GM21529 (cell line): ENCODE data around the gene RAMP3.

Source experiments
- ATAC-seq: cut with Tn5 transposase; IDR thresholded peaks from one replicate; pipeline ENCODE4 v1.9.1; 2021; ENCODE audit not compliant: unreplicated experiment

The RAMP3 gene

DNA sequence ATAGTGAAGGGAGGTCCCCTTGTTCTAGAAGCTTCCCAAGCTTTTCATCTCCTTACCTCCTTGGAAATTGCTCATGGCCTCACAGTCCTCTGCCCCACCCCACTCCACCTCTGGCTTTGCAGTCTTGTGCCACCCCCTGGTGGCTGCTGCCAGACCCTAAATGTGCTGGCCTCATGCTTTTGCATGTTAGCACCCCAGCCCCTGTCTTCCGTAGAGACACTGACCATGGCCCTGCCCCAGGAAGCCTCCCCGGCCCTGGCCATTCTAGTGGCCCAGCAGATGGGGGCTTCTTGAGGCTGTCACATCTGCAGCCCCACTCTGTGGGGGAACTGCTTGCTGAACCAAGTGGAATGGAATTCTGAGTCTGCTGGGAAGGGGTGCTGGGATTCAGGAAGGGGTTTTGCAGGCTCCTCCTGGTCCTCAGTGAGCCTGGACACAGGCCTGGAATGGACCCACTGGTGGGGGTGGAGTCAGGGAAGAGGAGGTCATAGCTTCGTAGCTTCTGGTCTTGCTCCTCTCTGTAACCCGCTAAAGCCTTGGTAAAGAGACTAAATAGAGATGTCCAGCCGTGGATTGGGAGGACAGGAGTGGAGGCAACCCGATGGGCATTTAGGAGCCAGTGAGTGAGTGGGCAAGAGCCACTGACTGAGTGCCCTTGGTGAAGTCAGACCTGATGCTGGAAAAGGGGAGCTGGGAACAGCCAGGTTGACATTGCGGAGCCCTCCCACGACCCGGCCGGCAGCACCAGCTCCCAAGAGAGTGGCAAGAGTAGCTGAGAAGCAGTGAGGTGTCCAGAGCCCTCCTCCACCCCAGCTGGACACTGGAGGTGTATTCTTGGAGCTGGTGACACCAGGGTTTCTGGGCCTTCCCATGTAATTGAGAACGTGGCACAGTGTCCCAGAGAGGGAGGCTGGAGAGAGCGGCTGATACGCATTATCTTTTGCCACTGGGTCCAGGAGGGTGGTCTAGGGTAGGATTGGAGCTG lies 20.9 kb downstream of the RAMP3 start:
- ATAC-seq, result no peak

DNA sequence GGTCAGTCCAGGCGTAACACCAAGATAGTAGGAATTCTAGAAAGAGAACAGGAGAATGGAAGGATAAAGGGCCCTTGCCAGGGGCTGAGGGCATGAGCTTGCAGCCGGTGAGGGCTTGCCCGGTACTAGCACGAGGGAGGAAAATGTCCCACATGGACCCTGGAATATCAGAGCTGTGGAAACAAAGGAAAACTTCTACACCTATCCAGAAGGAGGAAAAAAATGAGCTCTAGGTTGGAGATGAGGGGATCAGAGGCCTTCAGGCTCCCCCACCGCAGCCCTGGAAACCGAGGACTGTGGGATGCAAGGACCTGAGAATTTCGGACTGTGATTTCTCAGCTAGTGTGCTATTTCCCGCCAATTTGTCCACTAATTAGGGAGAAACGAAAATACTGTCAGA lies 22.1 kb downstream of the RAMP3 start:
- no peak for ATAC-seq

GRCh38 chr7:45180084-45180986 lies 22.7 kb downstream of the RAMP3 start:
- no peak for ATAC-seq

- no peak for ATAC-seq
These were observed 23.8 kb downstream of the RAMP3 start for GRCh38 chr7:45181286-45181960.

GRCh38 chr7:45181991-45182855 lies 24.6 kb downstream of the RAMP3 start:
- no peak for ATAC-seq

- no peak for ATAC-seq
These were observed 25.5 kb downstream of the RAMP3 start for GRCh38 chr7:45182856-45183710.

- no peak for ATAC-seq
These were observed 26.2 kb downstream of the RAMP3 start for GRCh38 chr7:45183711-45184210.

DNA sequence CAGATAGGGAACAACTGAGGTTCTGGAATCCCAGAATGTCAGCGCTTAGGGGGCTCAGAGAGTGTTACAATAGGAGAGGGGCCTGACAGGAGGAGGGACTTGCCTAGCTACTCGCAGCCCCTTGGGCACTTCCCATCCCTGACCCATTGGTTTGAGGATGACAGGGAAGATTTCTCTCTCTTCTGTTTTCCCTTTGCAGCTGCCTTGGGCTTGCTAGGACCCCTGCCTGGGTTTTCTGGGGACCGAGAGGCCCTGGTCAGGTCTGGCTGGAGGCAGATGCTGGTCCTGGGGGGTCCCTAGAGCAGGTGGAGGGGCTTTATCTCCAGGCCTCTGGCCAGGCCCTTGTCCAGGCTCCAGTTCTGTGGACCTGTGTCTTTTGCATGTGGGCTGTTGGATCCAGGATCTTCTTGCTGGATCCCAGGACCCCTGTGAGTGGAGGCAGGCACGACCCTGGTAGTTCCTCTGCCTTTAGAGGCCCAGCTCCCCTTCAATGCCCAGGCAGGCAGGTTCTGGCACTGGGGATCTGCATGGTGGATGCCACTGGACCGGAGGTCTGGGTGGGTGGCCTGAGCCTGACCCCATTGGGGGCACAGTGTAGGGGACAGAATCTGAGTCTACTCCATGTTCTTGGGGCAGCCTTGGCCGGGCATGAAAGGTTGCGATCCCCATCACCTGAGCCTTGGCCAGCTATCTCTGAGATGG lies 26.9 kb downstream of the RAMP3 start:
- no peak for ATAC-seq

- no peak for ATAC-seq
These were observed 27.7 kb downstream of the RAMP3 start for GRCh38 chr7:45185028-45185863.

- no peak for ATAC-seq
These were observed 28.3 kb downstream of the RAMP3 start for GRCh38 chr7:45185864-45186250.

DNA sequence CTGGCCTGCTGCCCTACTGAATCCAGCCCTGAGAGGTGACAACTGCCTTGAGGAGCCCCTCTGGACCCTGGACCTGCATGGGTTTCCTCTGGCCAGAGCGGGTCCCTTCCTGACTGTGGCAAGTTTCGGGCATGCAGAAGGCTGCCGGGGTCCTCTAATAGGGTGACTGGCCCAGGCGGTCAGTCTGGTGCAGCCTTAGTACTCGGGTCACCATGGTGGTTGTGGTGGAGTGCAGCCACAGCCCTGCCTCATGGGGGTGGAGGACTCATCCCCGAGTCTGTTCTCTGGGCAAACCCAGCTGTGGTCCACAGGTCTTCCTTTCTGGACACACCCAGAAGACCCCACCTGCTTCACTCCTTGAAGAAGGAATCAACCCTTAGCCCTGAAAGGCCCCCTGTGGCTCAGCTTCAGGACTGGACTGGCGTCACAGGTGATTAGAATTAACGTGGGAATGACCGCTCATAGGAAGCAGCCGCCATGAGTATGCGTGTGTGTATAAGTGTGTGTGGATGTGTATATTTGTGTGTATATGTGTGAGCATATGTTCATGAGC lies 28.7 kb downstream of the RAMP3 start:
- ATAC-seq, result no peak

DNA sequence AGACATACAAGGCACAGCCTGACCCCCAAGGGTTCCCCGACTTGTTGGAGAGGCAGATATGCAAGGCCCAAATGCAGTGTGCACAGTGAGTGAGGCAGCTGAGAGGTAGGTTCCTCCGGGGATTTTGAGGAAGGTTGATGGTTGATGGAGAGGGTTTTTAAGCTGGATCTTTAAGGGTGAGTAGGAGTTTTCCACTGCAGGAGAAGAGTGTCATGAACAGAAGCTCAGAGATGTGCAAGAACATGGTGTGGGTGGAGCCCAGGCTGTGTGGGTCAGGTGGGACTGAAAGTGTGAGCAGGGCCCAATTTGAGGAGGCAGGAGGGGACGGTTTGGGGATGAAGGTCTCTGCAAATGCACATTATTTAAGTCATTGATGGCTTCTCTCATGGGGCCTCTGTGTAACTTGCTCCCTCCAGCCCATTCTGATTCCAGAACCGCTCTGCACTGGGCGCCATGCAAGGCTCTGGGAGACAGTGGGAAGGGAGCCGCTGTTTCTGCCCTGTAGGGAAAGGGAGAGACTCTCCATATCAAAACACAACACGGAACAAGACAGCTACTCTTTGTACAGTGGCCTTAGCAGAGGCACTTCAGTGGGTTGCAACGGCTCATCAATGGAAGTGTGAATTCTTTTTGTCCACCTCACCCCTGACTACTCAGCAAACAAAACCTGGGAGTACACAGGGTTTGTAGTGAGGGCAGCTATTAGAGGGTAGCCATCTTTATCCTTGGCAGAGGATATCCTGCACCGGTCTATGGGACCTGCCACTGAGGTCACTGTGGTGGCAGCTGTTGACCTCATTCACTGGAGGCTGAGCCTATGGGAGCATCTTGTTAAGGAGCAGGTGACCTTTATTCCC lies 29.7 kb downstream of the RAMP3 start:
- ATAC-seq, result no peak

GRCh38 chr7:45187946-45188411 lies 30.4 kb downstream of the RAMP3 start:
- ATAC-seq, result no peak

DNA sequence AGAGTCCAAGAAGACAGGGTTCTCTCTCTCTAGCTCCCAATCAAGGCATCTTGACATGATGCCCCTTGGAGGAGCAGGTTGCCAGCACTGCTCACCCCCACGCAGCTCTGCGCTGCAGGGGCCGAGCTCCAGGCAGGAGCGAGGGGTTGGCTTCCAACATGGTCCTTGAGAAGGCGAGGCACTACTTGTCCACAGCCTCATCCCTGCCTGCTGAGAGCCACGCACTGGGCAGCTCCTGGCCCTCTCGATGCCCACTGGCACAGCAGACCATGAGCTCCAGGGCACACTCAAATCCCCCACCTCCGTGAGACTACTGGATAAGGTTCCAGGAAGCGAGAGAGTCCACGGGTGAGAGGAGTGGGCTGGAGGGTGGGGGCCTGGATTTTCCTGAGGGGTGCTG lies 31.1 kb downstream of the RAMP3 start:
- ATAC-seq, result no peak

DNA sequence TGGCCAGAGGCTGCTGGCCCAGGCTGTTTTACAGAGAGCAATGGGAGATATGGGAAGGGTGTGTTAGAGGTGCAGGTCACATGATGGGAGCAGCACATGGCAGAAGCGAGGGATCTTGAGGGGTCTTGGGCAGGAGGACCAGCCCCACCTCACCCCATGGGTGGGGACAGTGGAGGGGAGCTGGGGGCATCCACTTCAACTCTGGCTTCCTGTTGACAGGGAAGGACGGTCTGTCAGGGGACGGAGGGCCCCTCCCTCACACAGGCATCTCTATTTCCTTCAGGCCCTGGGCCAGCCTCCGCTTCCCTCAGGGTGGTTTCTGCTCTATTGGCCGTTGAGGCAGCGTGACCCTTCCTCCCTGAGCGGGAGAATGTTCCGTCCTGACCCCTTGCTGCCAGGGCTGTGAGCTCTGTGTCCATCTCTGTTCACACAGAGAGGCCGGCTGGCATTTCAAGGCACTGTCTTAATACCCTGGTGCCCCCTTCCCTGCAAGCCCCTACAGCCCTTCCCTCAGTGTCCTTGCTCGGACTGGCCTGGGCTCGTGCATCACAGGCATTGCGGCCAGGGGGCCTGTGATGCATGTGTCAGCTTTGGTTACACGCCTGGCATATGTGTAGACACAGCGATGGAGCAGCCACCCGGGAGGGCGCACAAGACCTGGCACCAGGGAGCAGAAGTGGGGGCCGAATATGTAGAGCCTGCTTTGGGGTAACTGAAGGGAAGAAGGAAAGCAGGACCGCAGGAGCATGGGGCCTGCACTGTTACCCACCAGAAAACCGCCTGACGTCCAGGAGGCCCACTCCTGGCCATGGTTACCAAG lies 31.8 kb downstream of the RAMP3 start:
- no peak for ATAC-seq
